ENCODE results near the gene KREMEN1. TPM values are rescaled to one million over a fixed set of nuclear protein-coding genes. Genes with fewer than 3 reads are reported as not detected.

KREMEN1 gene
- total RNA-seq, 2 experiments from 2014 or later = 0.15 TPM; not detected in 1

DNA sequence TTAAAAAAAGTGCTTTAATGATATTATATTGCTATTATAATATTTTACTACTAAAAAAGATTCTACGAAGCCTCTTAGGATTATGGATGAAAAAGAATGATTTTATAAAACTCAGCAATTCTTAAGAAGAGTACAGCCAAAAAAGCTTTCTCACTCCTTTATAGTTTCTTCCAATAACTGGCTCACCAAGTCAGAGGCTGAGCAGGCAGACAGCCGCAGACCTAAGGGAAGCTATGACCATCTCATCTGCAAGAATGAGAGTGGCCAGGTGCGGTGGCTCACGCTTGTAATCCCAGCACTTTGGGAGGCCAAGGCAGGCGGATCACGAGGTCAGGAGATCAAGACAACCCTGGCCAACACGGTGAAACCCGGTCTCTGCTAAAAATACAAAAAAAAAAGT is 120.2 kb downstream of the KREMEN1 start:
- Mint-ChIP-seq H3K27me3 (peaks cover 6% of the 10 kb centered on the region), H3K36me3 (ENCODE audit: low read depth) (no peaks in the 10 kb centered on the region), H3K27ac (no peak overlapping the region), H3K9me3 (peaks cover 4% of the 10 kb centered on the region), H3K4me1 (no peaks in the 10 kb centered on the region), H3K4me3 (no peak overlapping the region)
- no peak for DNase-seq
- CTCF ChIA-PET = interaction anchor here (0.8 kb wide), 1 partner anchor 8 kb away, joined by 3 read pairs; no protein-coding TSS in a partner anchor
- POLR2A ChIA-PET = interaction anchor here (0.6 kb wide), 1 partner anchor 9 kb away, joined by 3 read pairs; no protein-coding TSS in a partner anchor

DNA sequence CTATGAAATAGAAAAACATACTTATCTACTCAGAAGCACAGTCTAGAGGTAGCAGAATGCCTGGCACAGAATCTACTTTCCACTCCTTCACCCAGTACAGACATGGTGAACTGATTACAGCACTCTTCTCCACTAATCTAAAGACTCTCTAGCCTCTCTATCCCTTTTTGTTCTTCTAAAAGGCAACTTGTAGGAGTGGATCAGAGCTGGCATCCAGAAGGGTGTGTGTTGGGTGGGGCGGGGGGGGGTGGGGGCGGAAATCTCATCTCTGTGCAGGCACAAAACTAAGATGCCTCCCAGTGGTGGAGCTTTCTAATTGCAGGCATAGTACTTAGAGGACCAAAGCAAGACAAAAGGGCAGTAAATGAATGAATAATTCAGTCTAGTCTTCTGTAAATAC is 121.3 kb downstream of the KREMEN1 start:
- Mint-ChIP-seq H3K4me3 (no peak overlapping the region), H3K27me3 (peaks cover 2% of the 10 kb centered on the region), H3K27ac (no peak overlapping the region), H3K36me3 (ENCODE audit: low read depth) (no peaks in the 10 kb centered on the region), H3K4me1 (no peaks in the 10 kb centered on the region), H3K9me3 (peaks cover 4% of the 10 kb centered on the region)
- POLR2A ChIA-PET = no interaction called here
- DNase-seq = no peak
- CTCF ChIA-PET = no interaction called here

DNA sequence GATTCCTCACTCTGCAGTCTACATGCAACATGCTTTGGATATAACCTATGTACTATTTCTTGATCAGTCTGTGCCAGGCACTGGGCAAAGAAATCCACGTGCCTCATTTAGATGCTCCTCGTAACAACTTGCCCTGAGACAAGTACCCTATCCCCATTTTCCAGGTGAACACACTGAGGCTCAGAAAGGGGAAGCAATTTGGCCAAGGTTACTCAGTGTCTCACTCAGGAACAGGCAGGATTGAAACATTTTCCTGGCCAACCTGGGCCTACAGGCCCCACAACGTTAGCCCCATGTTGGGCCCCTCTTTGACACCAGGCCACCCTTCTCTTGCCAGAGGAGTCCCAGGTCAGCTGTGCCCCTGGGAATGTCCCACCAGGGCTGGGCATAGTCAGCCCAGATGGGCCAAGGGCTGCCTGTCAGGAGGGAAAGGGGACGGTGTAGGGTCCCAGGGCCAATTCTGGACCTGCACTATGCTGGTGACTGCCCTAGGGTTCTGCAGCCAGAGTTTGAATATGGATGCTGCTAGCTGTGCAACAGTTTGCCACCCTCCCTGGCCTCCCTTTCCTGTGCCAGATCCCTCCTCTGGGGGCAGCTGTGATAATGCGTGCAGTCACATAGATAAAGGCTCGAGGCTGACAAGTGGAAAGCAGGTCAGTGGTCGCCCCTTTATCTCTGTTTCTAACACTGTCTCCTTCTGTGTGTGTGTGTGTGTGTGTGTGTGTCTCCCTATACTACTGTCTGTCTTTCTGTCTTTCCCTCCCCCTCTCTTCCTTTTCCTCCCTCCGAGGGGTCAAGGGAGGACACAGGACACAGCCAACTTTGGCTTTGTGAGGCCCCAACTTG is 122.5 kb downstream of the KREMEN1 start:
- CTCF ChIA-PET = interaction anchor here (1.3 kb wide), 1 partner anchor 10 kb away, joined by 3 read pairs; the partner anchor contains the start of gene EMID1
- DNase-seq = no peak
- H3K9me3 Mint-ChIP-seq = peaks cover 4% of the 10 kb centered on the region
- no peaks in the 10 kb centered on the region for H3K4me1 Mint-ChIP-seq
- H3K27me3 Mint-ChIP-seq = peaks cover 2% of the 10 kb centered on the region
- no peak overlapping the region for H3K4me3 Mint-ChIP-seq
- no peaks in the 10 kb centered on the region for H3K36me3 Mint-ChIP-seq (ENCODE audit: low read depth)
- POLR2A ChIA-PET = no interaction called here
- no peak overlapping the region for H3K27ac Mint-ChIP-seq

DNA sequence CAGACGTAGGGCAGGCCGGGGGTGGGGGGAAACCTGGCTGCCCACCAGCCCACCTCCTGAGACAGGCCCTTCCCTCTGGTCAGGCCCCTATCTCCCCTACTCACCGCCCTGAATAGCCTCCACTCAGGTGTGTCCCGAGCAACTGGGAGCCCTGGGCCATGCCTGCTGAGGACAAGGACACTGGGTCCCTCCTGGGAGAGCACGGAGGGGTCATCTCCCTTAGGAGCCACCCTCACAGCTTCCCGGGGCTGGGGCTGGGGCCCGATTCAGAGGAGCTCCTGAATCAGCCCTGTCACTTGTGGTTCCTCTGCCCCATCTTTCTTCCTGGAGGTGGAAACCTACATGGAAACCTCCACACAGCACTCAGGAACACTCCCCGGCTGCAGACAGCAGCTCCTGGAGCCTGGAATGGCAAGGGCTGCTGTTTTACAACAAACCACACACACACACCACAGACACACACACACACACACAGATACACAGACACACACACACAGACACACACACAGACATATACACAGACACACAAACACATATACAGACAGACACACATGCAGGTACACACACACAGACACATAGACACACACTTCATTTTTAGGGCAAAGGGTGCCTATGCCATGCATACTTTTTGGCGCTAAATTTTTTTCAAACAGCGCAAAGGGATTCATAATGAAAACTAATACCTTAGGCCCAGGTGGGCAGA is 123.3 kb downstream of the KREMEN1 start:
- H3K9me3 Mint-ChIP-seq = peaks cover 4% of the 10 kb centered on the region
- no peaks in the 10 kb centered on the region for H3K36me3 Mint-ChIP-seq (ENCODE audit: low read depth)
- CTCF ChIA-PET = interaction anchor here (1.3 kb wide), 1 partner anchor 9 kb away, joined by 3 read pairs; the partner anchor contains the start of gene EMID1
- no peak overlapping the region for H3K4me3 Mint-ChIP-seq
- POLR2A ChIA-PET = no interaction called here
- H3K4me1 Mint-ChIP-seq = no peaks in the 10 kb centered on the region
- no peak overlapping the region for H3K27ac Mint-ChIP-seq
- no peak for DNase-seq
- H3K27me3 Mint-ChIP-seq = peaks cover 7% of the 10 kb centered on the region

DNA sequence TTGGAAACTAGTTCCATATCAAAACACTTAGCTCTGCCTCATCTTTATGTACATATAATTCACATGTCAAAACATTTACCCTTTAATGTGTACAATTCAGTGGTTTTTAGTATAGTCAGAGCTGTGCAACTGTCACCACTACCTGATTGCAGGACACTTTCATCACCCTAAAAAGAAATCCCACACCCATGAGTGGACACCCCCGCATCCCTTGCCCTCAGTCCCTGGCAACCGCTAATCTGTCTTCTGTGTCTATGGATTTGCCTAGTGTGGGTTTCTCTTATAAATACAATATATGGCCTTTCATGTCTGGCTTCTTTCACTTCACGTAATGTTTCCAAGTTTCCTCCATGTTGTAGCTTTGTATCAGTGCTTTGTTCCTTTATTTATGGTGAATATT is 124.3 kb downstream of the KREMEN1 start:
- CTCF ChIA-PET = interaction anchor here (0.6 to 1.6 kb wide), 4 partner anchors 8 to 65 kb away, joined by 3 to 5 read pairs (median 3); partner anchors contain the start of gene EMID1
- peaks cover 4% of the 10 kb centered on the region for H3K9me3 Mint-ChIP-seq
- no peaks in the 10 kb centered on the region for H3K36me3 Mint-ChIP-seq (ENCODE audit: low read depth)
- POLR2A ChIA-PET = no interaction called here
- no peak overlapping the region for H3K27ac Mint-ChIP-seq
- no peak overlapping the region for H3K4me3 Mint-ChIP-seq
- DNase-seq = no peak
- H3K27me3 Mint-ChIP-seq = peaks cover 9% of the 10 kb centered on the region
- H3K4me1 Mint-ChIP-seq = peaks cover 9% of the 10 kb centered on the region

DNA sequence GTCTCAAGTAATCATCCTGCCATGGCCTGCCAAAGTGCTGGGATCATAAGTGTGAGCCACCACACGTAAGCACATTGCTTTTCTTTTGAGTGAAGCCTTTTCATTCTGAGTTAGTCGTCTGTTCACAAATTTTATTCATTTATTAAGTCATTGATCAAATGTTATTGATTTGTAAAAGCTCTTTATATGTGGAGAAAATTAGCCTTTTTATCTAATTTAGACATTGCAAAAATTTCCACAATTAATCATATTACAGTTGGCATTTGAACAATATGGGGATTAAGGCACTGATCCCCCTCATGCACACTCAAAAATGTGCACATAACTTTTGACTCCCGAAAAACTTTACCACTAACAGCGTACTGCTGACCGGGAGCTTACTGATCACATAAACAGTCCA is 125.4 kb downstream of the KREMEN1 start:
- H3K36me3 Mint-ChIP-seq (ENCODE audit: low read depth) = no peaks in the 10 kb centered on the region
- peaks cover 4% of the 10 kb centered on the region for H3K9me3 Mint-ChIP-seq
- no peak for DNase-seq
- H3K4me3 Mint-ChIP-seq = no peak overlapping the region
- POLR2A ChIA-PET = no interaction called here
- CTCF ChIA-PET = interaction anchor here (0.7 to 1.6 kb wide), 3 partner anchors 8 to 44 kb away, joined by 3 to 4 read pairs (median 3); partner anchors contain the start of gene EMID1
- H3K4me1 Mint-ChIP-seq = peaks cover 20% of the 10 kb centered on the region
- peaks cover 13% of the 10 kb centered on the region for H3K27me3 Mint-ChIP-seq
- no peak overlapping the region for H3K27ac Mint-ChIP-seq

DNA sequence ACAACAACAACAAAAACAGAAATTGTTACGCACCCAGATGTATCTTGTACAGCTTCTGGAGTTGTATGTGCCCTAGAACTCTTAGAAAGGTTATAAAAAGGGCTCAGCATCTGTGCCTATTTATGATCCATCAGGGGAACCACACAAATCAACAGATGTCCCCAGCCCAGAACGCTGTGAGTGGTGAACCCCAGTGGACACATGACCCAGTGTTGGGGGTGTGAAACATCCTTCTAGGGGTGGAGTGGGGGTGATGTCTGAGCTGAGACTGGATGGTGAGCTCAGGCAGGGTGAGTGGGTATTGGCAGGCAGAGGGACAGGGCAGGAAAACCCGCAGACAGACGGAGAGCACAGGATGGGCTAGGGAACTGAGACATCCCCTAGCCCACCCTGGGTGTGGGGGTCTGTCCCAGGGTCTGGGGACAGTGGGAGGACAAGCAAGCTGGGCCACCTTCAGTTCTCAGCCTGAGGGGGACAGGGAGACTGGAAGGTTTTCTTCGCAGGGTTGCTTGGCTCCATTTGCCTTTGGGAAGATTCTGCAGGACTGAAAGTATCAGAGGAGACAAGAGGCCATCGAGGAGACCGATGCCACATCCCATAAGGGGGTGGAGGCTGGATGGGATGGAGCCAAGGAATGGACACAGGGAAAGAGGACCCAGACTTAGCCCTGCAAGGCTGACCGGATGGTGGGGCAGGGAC is 127.0 kb downstream of the KREMEN1 start:
- H3K4me3 Mint-ChIP-seq = no peak overlapping the region
- ChIA-PET CTCF (no interaction called here), POLR2A (no interaction called here)
- H3K27me3 Mint-ChIP-seq = peaks cover 22% of the 10 kb centered on the region
- peaks cover 3% of the 10 kb centered on the region for H3K9me3 Mint-ChIP-seq
- no peak for DNase-seq
- no peaks in the 10 kb centered on the region for H3K36me3 Mint-ChIP-seq (ENCODE audit: low read depth)
- H3K27ac Mint-ChIP-seq = no peak overlapping the region
- peaks cover 24% of the 10 kb centered on the region for H3K4me1 Mint-ChIP-seq

DNA sequence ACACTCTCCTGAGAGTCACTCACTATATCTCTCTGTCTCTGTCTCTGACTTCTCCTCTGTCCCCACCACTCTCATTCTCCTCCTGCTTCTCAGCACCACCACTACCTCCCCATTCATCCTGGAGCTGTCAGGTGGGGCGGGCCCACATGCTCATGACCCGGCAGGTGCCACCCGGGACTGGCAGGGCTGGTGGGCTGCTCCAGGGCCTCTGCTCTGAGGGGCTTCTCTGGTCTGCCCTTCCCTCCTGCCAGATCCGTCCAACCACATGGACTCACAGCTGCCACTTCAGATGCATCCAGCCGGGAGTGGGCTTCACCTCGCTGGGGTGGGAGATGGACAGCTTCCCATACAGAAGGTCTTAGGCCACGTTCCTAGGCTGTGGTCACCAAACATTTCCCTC is 128.1 kb downstream of the KREMEN1 start:
- no peak overlapping the region for H3K4me3 Mint-ChIP-seq
- H3K4me1 Mint-ChIP-seq = peaks cover 29% of the 10 kb centered on the region
- ChIA-PET CTCF (no interaction called here), POLR2A (no interaction called here)
- no peak for DNase-seq
- H3K27ac Mint-ChIP-seq = peak overlapping the region; percentile 17
- H3K9me3 Mint-ChIP-seq = no peaks in the 10 kb centered on the region
- no peaks in the 10 kb centered on the region for H3K36me3 Mint-ChIP-seq (ENCODE audit: low read depth)
- peaks cover 28% of the 10 kb centered on the region for H3K27me3 Mint-ChIP-seq

DNA sequence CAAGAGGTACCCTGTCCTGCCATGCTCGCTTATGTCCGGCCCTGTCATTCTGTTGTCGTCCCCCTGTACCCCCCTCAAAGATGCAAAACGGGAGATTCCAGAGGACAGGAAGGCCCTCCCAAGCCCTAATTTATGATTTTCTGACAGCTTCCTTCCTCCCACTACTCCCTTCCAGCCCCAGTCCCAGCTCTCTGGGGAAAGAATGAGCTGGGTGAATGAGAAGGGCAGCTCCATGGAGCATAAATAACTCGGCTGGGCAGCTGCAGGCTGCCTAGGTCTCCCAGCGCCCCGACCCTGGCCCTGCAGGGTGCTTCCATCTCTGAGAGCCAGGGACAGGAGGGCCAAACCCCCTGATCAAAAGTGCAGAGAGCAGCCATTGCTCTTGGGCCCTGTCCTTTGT is 128.9 kb downstream of the KREMEN1 start:
- no peak overlapping the region for H3K4me3 Mint-ChIP-seq
- no peaks in the 10 kb centered on the region for H3K9me3 Mint-ChIP-seq
- H3K27me3 Mint-ChIP-seq = peaks cover 31% of the 10 kb centered on the region
- CTCF ChIA-PET = interaction anchor here (1.5 kb wide), 1 partner anchor 44 kb away, joined by 6 read pairs; no protein-coding TSS in a partner anchor
- H3K27ac Mint-ChIP-seq = peak overlapping the region; percentile 79
- H3K36me3 Mint-ChIP-seq (ENCODE audit: low read depth) = no peaks in the 10 kb centered on the region
- no peak for DNase-seq
- H3K4me1 Mint-ChIP-seq = peaks cover 31% of the 10 kb centered on the region
- POLR2A ChIA-PET = no interaction called here

DNA sequence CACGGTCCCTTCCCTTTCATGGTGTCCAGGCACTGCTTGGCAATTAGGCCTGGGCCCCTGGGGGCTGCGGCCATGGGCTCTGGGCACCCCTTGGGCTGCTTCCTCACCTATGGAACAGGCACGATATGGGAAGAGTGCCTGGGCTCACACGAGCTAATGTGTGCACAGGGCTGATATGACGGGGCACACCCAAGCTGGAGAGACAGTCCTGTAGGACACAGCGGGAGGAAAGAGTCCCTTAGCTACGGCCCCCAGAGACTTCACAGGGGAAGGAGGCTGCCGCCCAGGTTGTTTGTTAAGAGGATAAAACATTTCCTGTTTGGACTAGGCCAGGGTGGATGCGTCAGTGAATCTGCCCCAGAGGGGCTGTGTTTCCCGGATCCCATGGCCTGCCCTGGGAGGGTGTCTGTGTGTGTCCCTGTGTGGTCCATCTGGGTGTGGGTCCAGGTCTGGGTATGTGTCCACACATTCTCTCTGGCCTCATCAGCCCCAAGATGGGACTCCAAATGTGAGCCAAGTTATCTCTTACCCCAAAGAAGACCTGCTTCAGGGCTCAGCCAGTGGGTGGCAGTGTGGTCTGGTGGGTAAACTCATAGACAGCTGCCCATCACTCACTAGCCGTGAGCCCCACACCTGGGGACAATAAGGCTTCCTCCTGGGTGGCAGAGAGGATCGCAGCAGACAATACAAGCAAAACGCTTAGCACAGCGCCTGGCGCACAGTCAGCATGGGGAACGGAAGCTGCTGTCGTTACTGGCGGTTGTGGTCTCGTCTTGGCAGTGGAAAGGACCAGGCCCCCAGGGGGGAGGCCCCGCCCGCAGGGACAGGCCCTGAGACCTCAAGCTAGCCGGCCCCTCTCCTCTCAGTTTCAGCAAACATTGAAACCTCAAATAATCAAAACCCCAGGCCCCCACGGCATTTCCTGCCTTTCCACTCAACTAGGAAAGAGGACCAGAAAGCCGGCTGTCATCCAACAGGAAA is 129.7 kb downstream of the KREMEN1 start:
- Mint-ChIP-seq H3K4me1 (peaks cover 31% of the 10 kb centered on the region), H3K9me3 (no peaks in the 10 kb centered on the region), H3K27me3 (peaks cover 38% of the 10 kb centered on the region), H3K4me3 (peak overlapping the region; percentile 34), H3K27ac (peak overlapping the region; percentile 79), H3K36me3 (ENCODE audit: low read depth) (no peaks in the 10 kb centered on the region)
- ChIA-PET POLR2A (no interaction called here), CTCF (interaction anchor here (0.6 to 1.5 kb wide), 6 partner anchors 17 to 1168 kb away, joined by 3 to 6 read pairs (median 3); no protein-coding TSS in a partner anchor)
- DNase-seq = peak; percentile 57

DNA sequence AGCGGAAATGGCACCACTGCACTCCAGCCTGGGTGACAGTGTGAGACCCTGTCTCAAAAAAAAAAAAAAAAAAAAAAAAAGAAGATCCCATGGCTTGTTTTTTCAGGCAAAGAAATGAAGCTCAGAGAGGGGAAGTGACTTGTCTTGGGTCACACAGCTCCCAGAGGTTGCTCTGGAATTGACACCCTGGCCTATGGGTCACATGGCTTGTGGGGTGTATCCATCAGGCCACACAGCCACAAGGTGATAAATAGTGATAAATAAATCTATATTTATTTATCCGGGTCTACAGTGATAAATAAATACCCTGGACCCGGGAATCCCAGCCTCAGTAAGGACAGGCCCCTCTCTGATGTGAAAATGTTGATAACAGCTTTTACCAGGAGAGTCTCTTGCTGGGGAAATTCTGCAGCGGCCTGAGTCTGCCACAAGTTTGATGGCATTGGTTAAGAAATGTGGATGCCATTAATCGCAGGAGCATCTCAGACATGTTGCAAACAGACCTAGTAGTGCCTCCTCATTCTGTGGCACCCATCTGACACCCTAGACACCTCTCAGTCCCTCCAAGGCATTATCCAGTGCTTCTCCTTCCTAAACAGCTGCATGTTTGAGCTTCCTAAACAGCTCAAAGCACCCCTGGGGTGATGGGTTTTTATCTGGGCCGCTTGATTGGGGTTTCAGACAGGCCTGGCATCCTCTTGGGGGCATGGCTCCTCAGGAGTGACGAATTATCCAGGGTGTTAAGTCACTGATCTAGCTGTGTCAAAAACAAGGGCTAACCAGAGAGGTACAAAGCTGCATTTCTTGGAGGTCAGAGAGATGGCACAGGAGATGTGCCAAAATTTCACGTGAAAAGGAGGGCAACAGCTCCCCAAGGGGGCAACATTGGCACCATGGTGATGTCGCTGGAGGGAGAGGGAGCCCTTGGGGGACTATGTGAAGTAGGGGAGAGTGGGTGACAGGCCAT is 130.9 kb downstream of the KREMEN1 start:
- DNase-seq = no peak
- ChIA-PET CTCF (interaction anchor here (1.1 to 1.3 kb wide), 3 partner anchors 20 to 161 kb away, joined by 3 read pairs; no protein-coding TSS in a partner anchor), POLR2A (no interaction called here)
- H3K9me3 Mint-ChIP-seq = no peaks in the 10 kb centered on the region
- H3K27me3 Mint-ChIP-seq = peaks cover 44% of the 10 kb centered on the region
- peaks cover 31% of the 10 kb centered on the region for H3K4me1 Mint-ChIP-seq
- H3K4me3 Mint-ChIP-seq = no peak overlapping the region
- H3K36me3 Mint-ChIP-seq (ENCODE audit: low read depth) = no peaks in the 10 kb centered on the region
- no peak overlapping the region for H3K27ac Mint-ChIP-seq

Measured in activated CD4-positive, alpha-beta T cell treated with anti-CD3 and anti-CD28 coated beads, Interleukin-2, amount 10 ng/mL, durations not matched to agents 7 days and 5 days (primary cell).